Chondrocyte (in vitro differentiated cells): ENCODE data around the gene GRPEL2. TPM values are rescaled to one million over a fixed set of nuclear protein-coding genes. Genes with fewer than 3 reads are reported as not detected.

Experiments
- DNase-seq: peaks from one replicate; pipeline ENCODE4 v3.0.0; 2021; ENCODE audit warnings: mixed read lengths, low spot score
- H3K27ac Mint-ChIP-seq: one replicate; pipeline ENCODE4 v1.8.0; 2021; ENCODE audit warnings: mild to moderate bottlenecking, moderate library complexity, mixed read lengths; ENCODE audit not compliant: unreplicated experiment
- H3K27me3 Mint-ChIP-seq: 2 replicates; pipeline ENCODE4 v1.8.0; 2021; ENCODE audit warnings: low read depth, mixed read lengths
- H3K36me3 Mint-ChIP-seq: 2 replicates; pipeline ENCODE4 v1.8.0; 2021; ENCODE audit warnings: low read depth, mixed read lengths
- H3K4me1 Mint-ChIP-seq: 2 replicates; pipeline ENCODE4 v1.8.0; 2021; ENCODE audit warnings: low read depth, mild to moderate bottlenecking, mixed read lengths
- H3K4me3 Mint-ChIP-seq: one replicate; pipeline ENCODE4 v1.8.0; 2021; ENCODE audit warnings: mild to moderate bottlenecking, moderate library complexity, mixed read lengths; ENCODE audit not compliant: unreplicated experiment
- H3K9me3 Mint-ChIP-seq: 2 replicates; pipeline ENCODE4 v1.8.0; 2021; ENCODE audit warnings: low read depth, mixed read lengths
- CTCF ChIP-seq: fragments of 200-600 bp; sonication (generic); IDR thresholded peaks from 2 replicates; pipeline ENCODE4 v1.5.0; 2021; ENCODE audit warnings: antibody characterized with exemption, mild to moderate bottlenecking, moderate library complexity
- total RNA-seq: library from RNA; stranded (reverse); gene quantifications from 3 replicates; pipeline ENCODE4 v1.2.1, GENCODE V29; 2021

GRPEL2 gene
- total RNA-seq, 1 donor from 2014 or later = 27.3 TPM

GRCh38 chr5:149337736-149338135, 7.6 kb upstream of the GRPEL2 start:
- H3K36me3 Mint-ChIP-seq = peaks cover 3% of the 10 kb centered on the region
- H3K4me3 Mint-ChIP-seq = no peak overlapping the region
- no peaks in the 10 kb centered on the region for H3K27me3 Mint-ChIP-seq
- peaks cover 17% of the 10 kb centered on the region for H3K4me1 Mint-ChIP-seq
- no peak for TF ChIP-seq CTCF
- no peaks in the 10 kb centered on the region for H3K9me3 Mint-ChIP-seq
- no peak overlapping the region for H3K27ac Mint-ChIP-seq
- DNase-seq = no peak

GRCh38 chr5:149338364-149338763, 6.9 kb upstream of the GRPEL2 start:
- Mint-ChIP-seq H3K4me3 (no peak overlapping the region), H3K27me3 (no peaks in the 10 kb centered on the region), H3K4me1 (peaks cover 17% of the 10 kb centered on the region), H3K36me3 (peaks cover 3% of the 10 kb centered on the region), H3K9me3 (no peaks in the 10 kb centered on the region), H3K27ac (no peak overlapping the region)
- no peak for DNase-seq
- TF ChIP-seq CTCF = no peak

DNA sequence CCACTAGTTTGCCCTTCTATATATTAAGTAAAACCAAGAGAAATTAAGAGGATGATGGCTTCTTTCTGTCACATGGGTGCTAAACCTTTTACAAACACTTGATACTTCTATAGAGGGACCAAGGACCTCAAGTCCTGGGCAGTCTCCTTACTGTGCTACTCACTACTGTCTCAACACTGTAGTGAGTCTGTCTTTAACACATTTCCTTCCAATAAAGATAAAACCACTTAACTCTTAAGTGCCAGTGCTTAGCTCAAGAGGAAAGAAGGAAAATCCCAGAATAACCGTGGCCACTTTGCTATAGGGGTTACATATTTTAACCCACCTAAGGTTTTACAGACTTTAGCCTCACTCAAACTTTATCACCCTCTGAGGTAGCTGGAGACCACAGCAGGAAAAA, 4.4 kb upstream of the GRPEL2 start:
- Mint-ChIP-seq H3K4me1 (peaks cover 21% of the 10 kb centered on the region), H3K36me3 (peaks cover 3% of the 10 kb centered on the region), H3K4me3 (no peak overlapping the region), H3K27me3 (no peaks in the 10 kb centered on the region), H3K9me3 (no peaks in the 10 kb centered on the region), H3K27ac (no peak overlapping the region)
- DNase-seq = no peak
- TF ChIP-seq CTCF = no peak

GRCh38 chr5:149341876-149342275, 3.4 kb upstream of the GRPEL2 start:
- H3K27me3 Mint-ChIP-seq = no peaks in the 10 kb centered on the region
- peaks cover 28% of the 10 kb centered on the region for H3K4me1 Mint-ChIP-seq
- DNase-seq = no peak
- no peaks in the 10 kb centered on the region for H3K9me3 Mint-ChIP-seq
- H3K4me3 Mint-ChIP-seq = no peak overlapping the region
- no peak for TF ChIP-seq CTCF
- no peak overlapping the region for H3K27ac Mint-ChIP-seq
- peaks cover 1% of the 10 kb centered on the region for H3K36me3 Mint-ChIP-seq

DNA sequence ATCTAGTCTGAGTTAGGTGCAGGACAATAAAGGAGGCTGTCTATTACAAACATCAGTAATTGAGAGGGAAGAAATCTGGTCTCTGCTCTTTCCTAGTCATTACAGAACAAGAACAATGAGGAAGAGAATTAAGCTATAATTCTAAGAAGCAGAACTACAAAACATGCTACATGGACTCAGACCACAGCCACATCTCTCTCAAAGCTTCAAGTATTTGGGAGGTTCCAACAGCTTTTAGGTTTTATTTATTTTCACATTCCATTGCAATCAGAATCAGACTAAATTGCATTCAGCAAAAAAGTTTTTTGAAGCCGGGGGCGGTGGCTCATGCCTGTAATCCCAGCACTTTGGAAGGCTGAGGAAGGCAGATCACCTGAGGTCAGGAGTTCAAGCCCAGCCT, 1.1 kb upstream of the GRPEL2 start:
- DNase-seq = no peak
- H3K9me3 Mint-ChIP-seq = no peaks in the 10 kb centered on the region
- no peak overlapping the region for H3K27ac Mint-ChIP-seq
- H3K27me3 Mint-ChIP-seq = no peaks in the 10 kb centered on the region
- peaks cover 5% of the 10 kb centered on the region for H3K36me3 Mint-ChIP-seq
- no peak overlapping the region for H3K4me3 Mint-ChIP-seq
- peaks cover 43% of the 10 kb centered on the region for H3K4me1 Mint-ChIP-seq
- no peak for TF ChIP-seq CTCF
